GF-D8 (cell line): Measurements from ENCODE around the gene TMEM87B.

Experiments
- DNase-seq: peaks from one replicate; lab custom pipeline; 2025; lab: John Stamatoyannopoulos, UW

The TMEM87B gene

GRCh38 chr2:112168422-112169124, 113.5 kb downstream of the TMEM87B start:
- no peak for DNase-seq
